HL-60 (cell line): ENCODE data around the gene AOPEP.

Experiments used
- DNase-seq, 2 experiments: peaks; one replicate each; pipeline ENCODE4 v3.0.0-alpha.2; 2010 to 2020; ENCODE audit warnings: low read depth in 1 of 2, low spot score in 1 of 2
- H3K27ac ChIP-seq: fragments of 250-450 bp; sonication (Bioruptor Pico); replicated peaks from 2 replicates; pipeline ENCODE4 v1.5.1; 2020; ENCODE audit warnings: mild to moderate bottlenecking, moderate library complexity
- H3K27me3 ChIP-seq: fragments of 250-450 bp; sonication (Bioruptor Pico); 2 replicates; pipeline ENCODE4 v1.5.1; 2021; ENCODE audit warnings: mild to moderate bottlenecking, moderate library complexity; ENCODE audit not compliant: insufficient read depth, poor library complexity, severe bottlenecking
- H3K4me3 ChIP-seq: replicated peaks from 2 replicates; pipeline ENCODE4 v1.5.1; 2011; ENCODE audit warnings: mild to moderate bottlenecking, control low read depth, low read length; ENCODE audit not compliant: insufficient read depth
- CTCF ChIP-seq: IDR thresholded peaks from one replicate; pipeline ENCODE4 v1.5.1; 2011; ENCODE audit warnings: low read length, control low read depth, inconsistent platforms; ENCODE audit not compliant: insufficient read depth
- GABPA ChIP-seq: IDR thresholded peaks from 2 replicates; pipeline ENCODE4 v1.6.1; 2012; ENCODE audit warnings: low read depth
- POLR2AphosphoS5 ChIP-seq: IDR thresholded peaks from 2 replicates; pipeline ENCODE4 v1.6.1; 2012; ENCODE audit warnings: low read depth
- REST ChIP-seq: IDR thresholded peaks from 2 replicates; pipeline ENCODE4 v1.6.1; 2012; ENCODE audit warnings: low read depth; ENCODE audit not compliant: insufficient replicate concordance
- SPI1 ChIP-seq: IDR thresholded peaks from 2 replicates; pipeline ENCODE4 v1.6.1; 2012; ENCODE audit warnings: low read depth, mild to moderate bottlenecking, borderline replicate concordance

Gene AOPEP

GRCh38 chr9:95093586-95093985 lies 367.1 kb downstream of the AOPEP start:
- H3K27ac ChIP-seq, result no peak overlapping the region
- H3K4me3 ChIP-seq, result no peak overlapping the region
- no peak for TF ChIP-seq CTCF
- DNase-seq, result no peak
- H3K27me3 ChIP-seq, result no peaks in the 10 kb centered on the region

GRCh38 chr9:95094002-95094401 lies 367.5 kb downstream of the AOPEP start:
- TF ChIP-seq GABPA, result no peak
- no peak for TF ChIP-seq CTCF
- no peak for TF ChIP-seq POLR2AphosphoS5
- TF ChIP-seq REST, result no peak
- TF ChIP-seq SPI1, result no peak
- DNase-seq, result no peak
- Histone ChIP-seq H3K27ac (no peak overlapping the region), H3K4me3 (no peak overlapping the region), H3K27me3 (no peaks in the 10 kb centered on the region)

- no peak overlapping the region for H3K27ac ChIP-seq
- H3K4me3 ChIP-seq, result no peak overlapping the region
- no peaks in the 10 kb centered on the region for H3K27me3 ChIP-seq
- TF ChIP-seq GABPA (no peak), POLR2AphosphoS5 (no peak), REST (no peak), SPI1 (no peak), CTCF (no peak)
- no peak for DNase-seq
These were observed 369.3 kb downstream of the AOPEP start for GRCh38 chr9:95095641-95096355.

GRCh38 chr9:95096381-95096780 lies 369.9 kb downstream of the AOPEP start:
- no peak for DNase-seq
- Histone ChIP-seq H3K27ac (no peak overlapping the region), H3K4me3 (no peak overlapping the region), H3K27me3 (no peaks in the 10 kb centered on the region)
- TF ChIP-seq POLR2AphosphoS5 (no peak), CTCF (no peak), GABPA (no peak), REST (no peak), SPI1 (no peak)
